Measurements from ENCODE around the gene FMNL3.

FMNL3 gene

GRCh38 chr12:49673446-49674317 lies 33.5 kb downstream of the FMNL3 start:
- DNase-seq, result peak; percentile 93

DNA sequence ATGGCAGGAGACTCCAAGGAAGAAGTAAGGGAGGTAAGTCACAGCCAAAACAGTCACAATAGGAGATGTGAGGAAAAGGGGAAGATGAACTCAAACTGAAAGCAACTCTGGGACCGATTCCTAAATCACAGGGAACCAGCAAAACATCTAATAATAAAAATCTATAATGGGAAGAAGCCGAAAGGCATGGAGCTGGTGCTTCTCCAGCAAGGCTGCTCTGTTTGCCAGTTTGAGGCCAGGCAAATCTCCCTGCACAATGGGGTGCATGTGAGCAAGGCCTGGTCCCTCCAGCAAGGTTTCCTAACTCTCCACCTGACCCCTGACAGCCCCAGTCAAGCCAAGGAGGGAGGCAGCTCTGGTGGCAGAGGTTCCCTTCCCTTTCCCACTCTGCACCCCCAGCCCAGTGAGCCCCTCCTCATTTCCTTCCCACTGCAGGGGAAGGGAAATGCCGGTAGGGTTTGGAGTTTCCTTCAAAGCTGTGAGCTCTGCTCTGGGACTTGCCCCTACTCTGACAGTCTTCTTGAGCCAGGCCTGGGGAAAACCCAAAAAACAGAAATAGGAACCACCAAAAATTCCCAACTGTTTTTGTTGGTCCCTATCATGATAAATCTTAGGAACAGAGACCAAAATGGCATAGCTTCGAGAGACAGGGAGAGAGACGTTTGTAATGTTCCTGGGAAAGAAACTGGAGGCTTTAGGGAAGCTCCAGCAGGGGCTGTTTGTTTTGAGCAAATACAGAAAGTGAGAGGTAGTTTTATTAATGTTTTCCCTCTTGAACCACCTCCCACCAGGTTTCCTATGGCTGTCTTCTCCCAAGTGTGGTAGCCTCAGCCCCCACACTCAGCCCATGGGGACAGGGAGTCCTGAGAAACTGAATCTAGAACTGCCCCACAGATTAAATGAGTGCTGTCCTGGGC lies 34.6 kb downstream of the FMNL3 start:
- no peak for DNase-seq

DNA sequence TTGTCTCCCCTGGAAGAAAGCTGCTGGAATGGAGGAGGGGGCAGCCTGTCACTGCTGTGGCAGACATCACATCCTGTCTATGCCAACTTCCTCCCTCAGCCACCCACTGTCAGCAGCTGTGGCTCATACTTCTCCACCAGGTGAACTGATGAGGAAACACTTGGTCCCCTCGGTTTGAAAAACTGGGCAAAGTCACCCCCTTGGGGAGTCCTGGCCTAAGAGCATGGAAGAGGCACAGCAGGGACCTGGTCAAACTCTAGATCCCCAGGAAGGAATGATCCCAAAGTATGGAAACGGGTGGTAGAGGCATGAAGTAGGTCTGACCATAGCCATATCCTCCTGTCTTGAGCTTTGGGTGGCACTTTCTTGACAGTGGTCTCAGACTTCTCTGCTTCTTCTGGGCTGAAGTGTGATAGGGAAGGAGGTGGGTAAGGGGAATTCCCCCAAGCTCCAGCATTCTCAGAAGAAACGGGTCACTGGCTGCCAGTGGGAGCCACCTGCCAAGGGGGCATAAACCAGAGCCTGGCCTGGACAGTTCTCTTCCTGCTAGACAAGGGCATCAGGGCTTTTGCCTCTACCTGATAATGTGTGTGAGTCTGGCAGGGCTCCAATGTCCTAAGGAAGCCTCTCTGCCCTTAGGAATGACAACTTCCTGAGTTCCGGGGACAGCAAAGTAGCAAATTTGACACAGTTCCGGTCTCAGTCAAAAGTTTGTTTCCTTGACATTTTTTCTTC lies 36.0 kb downstream of the FMNL3 start:
- no peak for DNase-seq

DNA sequence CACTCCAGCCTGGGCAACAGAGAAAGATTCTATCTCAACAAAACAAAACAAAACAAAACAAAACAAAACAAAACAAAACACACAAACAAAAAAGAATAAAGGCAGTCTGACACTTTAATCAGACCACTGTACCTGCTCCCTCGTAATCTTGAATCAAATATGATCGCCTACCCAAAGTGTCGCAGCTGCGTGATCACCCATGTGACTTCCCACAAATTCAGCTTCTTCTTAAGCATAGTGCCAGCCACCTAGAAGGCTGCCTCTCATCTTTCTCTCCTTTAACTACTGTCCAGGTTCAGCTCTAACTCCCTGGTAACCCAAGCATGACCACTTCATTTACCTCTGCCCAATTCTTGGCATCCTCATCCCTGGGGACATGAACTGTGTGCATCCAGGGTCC lies 37.4 kb downstream of the FMNL3 start:
- no peak for DNase-seq

GRCh38 chr12:49667325-49668090 lies 39.7 kb downstream of the FMNL3 start:
- DNase-seq, result peak; percentile 47

- DNase-seq, result no peak
These were observed 41.0 kb downstream of the FMNL3 start for GRCh38 chr12:49666176-49666575.

DNA sequence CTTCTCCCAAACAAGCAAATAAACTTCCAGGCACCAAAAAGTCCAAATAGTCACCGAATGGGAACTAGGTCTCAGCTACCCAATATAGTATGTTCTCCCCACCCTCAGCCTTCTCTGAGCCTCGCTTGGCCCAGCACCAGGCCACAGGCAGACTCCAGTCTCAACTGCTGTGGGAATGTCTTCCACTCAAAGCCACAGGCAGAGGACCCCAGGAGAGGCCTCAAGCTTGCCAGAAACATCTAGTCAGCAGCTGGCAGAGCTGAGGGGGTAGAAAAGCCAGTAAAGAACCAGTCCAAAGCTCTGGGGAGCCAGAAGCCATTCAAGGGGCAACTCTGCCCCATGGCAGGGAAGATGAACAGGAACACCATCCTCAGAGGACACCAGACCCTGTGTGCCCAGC lies 41.8 kb downstream of the FMNL3 start:
- no peak for DNase-seq

GRCh38 chr12:49664591-49665239 lies 42.5 kb downstream of the FMNL3 start:
- DNase-seq, result no peak

DNA sequence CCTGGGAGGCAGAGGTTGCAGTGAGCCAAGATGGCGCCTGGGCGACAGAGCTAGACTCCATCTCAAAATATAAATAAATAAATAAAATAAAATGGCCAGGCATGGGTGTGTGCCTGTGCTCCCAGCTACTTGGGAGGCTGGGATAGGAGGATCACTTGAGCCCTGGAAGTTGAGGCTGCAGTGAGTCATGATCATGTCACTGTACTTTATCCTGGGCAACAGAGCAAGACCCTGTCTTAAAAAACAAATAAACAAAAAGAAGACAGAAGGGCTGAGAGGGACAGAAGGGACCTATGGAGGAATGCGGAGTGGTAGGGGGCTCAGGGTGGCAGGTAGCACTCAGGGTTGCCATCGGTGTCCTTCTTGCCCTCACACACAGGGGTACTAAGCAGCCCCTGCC lies 43.0 kb downstream of the FMNL3 start:
- no peak for DNase-seq

DNA sequence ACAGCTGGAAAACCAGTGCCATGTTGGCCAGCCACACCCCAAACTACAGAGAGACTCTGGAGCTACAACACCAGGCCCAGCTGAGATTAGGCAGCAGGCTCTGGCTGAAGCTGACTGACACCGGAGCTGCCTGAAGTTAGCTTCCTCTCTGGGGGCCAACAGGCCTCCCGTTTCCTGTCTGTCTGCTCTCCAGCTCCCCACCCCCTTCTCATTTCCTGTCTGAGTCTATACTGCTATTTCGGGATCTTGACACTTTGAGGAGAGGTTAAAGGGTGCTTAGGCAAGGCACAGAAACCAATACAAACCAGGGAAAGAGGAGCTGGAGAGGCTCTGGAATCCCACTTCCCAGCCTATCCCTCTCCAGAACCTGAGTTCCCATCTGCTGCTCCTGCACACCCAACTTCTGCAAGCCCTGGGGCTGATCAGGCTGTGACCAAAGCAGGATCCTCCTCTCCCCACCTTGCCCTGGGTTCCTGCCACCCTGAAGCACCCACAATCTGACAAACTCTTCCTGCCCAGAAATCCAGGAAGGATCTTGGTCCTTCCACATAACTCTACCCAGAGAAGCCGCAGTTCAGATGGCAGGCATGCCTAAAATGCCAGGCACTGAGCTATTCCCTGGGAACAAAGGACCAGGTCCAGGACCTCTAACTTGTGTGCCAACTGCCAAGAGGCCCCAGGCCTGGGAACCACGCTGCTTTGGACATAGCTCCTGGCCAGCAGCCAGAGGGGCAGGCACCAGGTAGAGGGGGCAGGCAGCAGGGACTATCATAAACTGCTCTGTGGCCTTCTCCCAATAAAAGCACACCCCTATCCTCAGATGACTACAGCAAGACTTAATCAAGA lies 44.0 kb downstream of the FMNL3 start:
- peak; percentile 94 for DNase-seq

GRCh38 chr12:49661746-49662145 lies 45.5 kb downstream of the FMNL3 start:
- no peak for DNase-seq

DNA sequence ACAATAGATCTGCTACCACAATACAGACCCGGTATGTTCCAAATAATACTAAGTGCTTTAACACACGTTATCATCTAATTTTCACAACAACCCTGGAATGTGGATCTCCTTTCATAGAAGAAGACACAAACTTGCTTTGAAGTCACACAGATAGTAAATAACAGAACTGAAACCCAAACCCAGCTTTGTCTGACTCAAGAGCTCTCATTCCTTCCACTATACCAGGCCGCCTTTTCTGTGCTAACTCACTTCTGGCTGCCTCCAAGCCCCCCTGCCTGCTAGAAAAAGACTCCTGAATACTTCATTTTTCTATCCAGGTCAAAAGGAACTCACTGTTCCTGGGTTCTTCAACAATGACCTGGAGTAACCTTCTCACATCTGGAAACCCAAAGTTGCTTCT lies 46.0 kb downstream of the FMNL3 start:
- no peak for DNase-seq

DNA sequence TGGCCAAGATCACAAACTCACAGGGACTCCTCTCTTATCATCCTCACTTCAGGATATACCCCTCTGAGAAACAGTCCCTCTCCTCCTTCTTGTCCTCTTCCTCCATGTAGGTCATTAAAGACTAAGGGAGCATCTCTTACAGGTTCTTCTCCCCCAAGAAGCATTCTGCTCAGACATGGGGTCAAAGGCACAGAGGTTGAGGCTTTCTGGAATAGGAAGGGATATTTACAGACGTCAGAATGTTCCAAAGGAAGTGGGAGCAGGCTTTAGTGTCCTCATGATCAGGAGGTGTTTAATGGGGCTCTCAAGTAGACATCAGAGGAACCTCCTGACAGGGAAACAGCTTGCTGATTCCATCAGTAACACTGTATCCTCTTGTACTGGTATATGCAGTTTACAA lies 47.5 kb downstream of the FMNL3 start:
- DNase-seq, result no peak

GRCh38 chr12:49658276-49658675 lies 48.9 kb downstream of the FMNL3 start:
- no peak for DNase-seq

DNA sequence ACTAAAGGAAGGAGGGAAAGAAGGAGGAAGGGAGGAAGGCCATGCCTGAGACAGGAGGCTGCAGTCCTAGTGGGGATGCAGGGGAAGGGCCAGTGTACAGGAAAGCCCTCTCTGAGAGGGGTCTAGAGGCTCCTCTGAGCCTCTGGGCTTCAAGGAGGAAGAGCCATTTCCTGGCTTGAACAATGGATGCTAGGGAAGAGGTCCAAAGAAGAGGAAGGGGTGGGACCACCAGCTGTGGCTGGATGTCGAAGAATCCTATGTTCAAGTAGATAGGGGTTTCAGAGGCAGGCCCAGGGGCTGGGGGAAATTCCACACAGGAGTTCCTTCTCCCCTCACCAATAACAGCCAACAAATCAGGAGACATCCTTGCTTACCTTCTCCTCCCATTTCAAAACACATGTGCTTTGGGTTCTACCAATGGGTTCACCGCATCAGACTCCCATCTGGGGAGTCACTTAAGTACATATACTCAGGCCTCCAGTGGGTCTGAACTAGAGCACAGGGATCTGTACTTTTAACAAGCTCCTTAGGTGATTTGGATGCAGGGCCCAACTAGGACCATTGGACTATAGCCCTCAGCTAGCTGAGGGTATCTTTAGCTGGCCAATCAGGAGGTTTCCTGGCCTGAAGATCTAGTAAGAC lies 51.5 kb downstream of the FMNL3 start:
- DNase-seq, result no peak

DNA sequence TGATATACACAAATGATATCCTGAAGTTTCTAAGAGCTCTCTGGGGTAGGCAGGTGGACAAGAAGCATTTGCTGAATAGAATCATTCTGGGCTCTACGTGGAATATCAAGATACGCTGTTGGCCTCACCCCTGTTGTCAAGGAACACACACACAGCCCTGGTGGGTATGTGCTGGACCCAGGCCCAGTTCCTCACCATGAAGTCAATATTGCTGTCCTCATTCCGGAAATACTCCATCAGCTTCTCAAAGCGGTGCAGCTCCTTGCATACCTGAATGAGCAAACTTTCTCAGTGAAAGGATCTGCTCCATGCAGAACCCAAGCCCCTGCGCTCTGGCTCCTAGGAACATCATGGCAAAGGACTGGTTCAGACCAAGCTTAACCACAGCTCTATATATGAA lies 52.5 kb downstream of the FMNL3 start:
- DNase-seq, result no peak

GRCh38 chr12:49652921-49653520 lies 54.2 kb downstream of the FMNL3 start:
- no peak for DNase-seq

GRCh38 chr12:49651855-49652254 lies 55.4 kb downstream of the FMNL3 start:
- DNase-seq, result no peak

- DNase-seq, result no peak
These were observed 57.3 kb downstream of the FMNL3 start for GRCh38 chr12:49649892-49650291.

- DNase-seq, result no peak
These were observed 57.8 kb downstream of the FMNL3 start for GRCh38 chr12:49649445-49649844.

Data from HCEC 1CT (cell line).